ENCODE data around the gene WDR44.
"Not testable (repeated sequence)": the region's sequence is repeated elsewhere in the genome, so short reads cannot be mapped to it uniquely, and the experiment has no call there.

The WDR44 gene

DNA sequence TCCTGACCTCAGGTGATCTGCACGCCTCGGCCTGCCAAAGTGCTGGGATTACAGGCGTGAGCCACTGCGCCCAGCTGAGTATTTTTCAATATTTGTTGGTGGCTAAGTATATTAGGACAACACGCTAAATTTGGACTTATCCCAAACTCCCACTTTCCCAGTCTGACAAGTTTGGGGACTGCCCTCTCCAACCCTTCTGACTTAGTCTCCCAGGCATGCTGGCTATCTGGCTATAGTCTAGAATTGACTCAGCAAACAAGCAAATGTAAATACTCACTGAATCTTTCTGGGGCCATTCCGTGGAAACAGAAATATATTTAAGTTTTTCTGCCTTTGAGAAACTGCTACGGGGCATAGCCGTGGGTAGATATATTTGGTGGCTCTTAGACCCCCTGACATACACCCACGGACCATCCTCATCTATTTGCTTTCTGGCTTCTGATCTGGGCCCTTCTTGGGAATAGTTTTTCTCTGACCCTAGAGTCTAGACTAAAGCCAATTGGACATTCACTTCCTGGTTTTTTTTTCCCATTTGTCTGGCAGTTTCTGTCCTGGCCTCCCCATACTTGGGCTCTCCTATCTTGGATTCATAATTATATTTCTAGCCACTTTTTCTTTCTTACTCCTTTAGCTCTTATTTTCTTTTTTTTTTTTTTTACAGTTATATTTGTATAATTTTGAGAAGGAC is 138.5 kb downstream of the WDR44 start:
- no peak for DNase-seq

DNA sequence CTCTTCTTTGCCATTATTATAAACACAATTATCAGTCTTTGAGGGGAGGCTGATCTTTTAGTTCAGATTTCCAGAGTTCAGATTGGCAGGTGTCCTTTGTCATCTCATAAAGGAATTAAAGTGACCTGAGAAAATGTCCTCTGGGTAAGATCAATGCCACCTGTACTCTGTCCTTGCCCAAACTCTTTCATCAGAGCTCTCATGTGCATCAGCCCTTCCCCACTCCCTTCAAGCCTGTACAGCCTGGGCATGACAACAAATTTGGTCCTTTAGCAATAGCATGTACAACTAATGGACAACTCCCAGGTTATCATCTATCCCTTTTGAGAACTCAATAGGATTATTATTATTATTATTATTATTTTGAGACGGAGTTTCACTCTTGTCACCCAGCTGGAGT is 140.8 kb downstream of the WDR44 start:
- not testable (repeated sequence) for DNase-seq

GRCh38 chrX:118493016-118493415 is 147.1 kb downstream of the WDR44 start:
- DNase-seq = peak; percentile 11

- DNase-seq = no peak
Measured at GRCh38 chrX:118493653-118494297, 147.9 kb downstream of the WDR44 start.

DNA sequence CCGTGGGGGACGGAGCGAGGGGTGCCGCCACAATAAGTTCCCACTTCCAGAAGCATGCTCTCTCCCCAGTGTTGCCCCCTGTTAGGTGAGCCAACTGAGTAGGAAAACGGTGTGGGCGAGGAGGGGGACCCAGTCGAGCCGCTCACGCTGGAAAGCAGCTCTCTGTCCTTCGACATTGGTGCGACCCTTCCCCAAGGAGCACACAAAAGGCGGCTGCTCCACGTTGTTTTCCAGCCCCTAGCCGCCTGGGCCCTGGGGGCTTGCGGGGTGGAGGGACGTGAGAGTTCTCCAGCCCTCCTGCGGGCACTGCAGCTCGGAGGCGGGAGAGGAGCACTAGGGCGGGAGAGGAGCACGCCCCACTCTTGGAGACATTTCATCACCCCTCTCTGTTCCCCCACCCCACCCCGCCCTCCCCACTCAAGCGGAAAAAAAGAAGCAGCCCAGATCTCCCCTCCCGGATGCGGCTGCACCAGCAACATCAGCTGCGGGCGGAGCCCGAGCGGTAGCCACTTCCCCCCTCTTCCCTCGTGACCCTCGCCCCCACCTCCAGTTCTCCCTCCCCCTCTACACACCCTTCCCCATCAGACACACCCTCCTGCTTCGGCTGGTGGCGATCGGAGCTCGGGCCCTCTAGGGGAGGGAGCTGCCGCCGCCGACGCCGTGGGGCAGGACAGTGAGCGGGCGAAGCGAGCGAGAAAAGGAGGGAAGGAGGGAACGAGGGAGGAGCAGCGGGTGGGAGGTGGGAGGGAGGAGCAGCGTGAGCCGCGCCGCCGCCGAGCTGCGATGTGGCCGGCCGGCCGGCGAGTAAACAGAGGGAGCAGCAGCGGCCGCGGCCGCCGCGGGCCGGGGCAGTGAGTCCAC is 149.4 kb downstream of the WDR44 start, which contains the start of gene DOCK11:
Gene DOCK11, plus strand, starts transcription at position 755 of the 861 bp plus-strand sequence. CDS start 157 bp downstream, outside the sequence.
- DNase-seq = peak; percentile 86

GRCh38 chrX:118495958-118496762 is 150.3 kb downstream of the WDR44 start:
- DNase-seq = peak; percentile 25

- DNase-seq = peak; percentile 6
Measured at GRCh38 chrX:118496763-118497079, 150.8 kb downstream of the WDR44 start.

- no peak for DNase-seq
Measured at GRCh38 chrX:118497180-118497818, 151.4 kb downstream of the WDR44 start.

GRCh38 chrX:118498351-118498750 is 152.4 kb downstream of the WDR44 start:
- no peak for DNase-seq

DNA sequence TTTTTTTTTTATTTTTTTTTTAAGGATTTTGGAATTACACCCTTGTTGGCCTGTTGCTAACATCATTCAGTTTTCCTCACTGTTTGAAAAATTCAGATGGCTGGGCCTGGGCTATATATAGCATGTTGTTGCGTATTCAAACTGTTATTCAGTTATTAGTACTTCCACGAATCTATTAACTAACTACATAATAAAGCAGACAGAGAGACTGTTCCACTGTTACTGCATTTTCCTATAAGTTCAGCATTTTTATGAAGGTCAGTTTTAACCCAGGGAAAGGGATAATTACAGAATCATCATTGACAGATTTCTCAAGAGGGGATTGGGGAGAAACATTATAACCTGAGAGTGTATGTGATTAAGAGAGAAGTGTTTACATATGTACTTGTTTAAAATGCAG is 152.8 kb downstream of the WDR44 start:
- no peak for DNase-seq

DNA sequence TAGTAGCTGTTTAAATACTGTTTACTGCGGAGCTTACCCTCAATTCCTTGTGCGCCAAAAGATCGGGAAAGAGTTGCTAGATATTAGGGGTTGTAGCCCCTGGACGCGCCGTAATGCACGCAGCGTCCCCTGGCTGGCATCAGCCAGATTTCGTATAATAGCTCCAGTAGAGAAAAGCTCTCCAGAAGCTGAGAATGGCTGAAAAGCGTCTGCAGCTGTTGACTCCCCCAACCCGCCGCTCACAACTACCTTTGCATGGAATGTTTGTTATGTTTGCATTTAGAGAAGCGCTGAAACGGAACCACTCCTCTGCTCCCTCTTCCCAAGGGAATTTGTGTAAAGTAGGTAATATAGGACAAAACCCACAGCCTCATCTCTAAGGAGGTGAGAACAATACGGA is 153.4 kb downstream of the WDR44 start:
- no peak for DNase-seq
